ENCODE results near the gene ROBO2. TPM values are rescaled to one million over a fixed set of nuclear protein-coding genes. Genes with fewer than 3 reads are reported as not detected.

Gene ROBO2
- polyA plus RNA-seq, 2 of the 4 experiments (the other 2 are of a cell fraction) = 0.04 TPM; not detected in 1

- POLR2A ChIA-PET = no interaction called here
- Histone ChIP-seq H3K4me3 (no peak overlapping the region), H3K9me3 (no peaks in the 10 kb centered on the region), H3K4me1 (no peaks in the 10 kb centered on the region), H3K27ac (no peak overlapping the region), H3K4me2 (no peak overlapping the region)
- ATAC-seq (no peak), FAIRE-seq (no peak), DNase-seq (ENCODE audit: low read depth in 1 of 2, low spot score in 1 of 2) (no peak)
- CTCF ChIA-PET = no interaction called here
- no peak for TF ChIP-seq GATA3 (IDR thresholded peaks at IDR 0.05; ENCODE audit: borderline replicate concordance)
- no peak for TF ChIP-seq NPAS2 (CRISPR knock-in tag; IDR thresholded peaks at IDR 0.05; ENCODE audit: borderline replicate concordance)
- TF ChIP-seq ZC3H11A (IDR thresholded peaks at IDR 0.05) = no peak
- TF ChIP-seq MAZ (IDR thresholded peaks at IDR 0.05; ENCODE audit: borderline replicate concordance, low read depth, low read length) = no peak
- TF ChIP-seq, protein P1, sequence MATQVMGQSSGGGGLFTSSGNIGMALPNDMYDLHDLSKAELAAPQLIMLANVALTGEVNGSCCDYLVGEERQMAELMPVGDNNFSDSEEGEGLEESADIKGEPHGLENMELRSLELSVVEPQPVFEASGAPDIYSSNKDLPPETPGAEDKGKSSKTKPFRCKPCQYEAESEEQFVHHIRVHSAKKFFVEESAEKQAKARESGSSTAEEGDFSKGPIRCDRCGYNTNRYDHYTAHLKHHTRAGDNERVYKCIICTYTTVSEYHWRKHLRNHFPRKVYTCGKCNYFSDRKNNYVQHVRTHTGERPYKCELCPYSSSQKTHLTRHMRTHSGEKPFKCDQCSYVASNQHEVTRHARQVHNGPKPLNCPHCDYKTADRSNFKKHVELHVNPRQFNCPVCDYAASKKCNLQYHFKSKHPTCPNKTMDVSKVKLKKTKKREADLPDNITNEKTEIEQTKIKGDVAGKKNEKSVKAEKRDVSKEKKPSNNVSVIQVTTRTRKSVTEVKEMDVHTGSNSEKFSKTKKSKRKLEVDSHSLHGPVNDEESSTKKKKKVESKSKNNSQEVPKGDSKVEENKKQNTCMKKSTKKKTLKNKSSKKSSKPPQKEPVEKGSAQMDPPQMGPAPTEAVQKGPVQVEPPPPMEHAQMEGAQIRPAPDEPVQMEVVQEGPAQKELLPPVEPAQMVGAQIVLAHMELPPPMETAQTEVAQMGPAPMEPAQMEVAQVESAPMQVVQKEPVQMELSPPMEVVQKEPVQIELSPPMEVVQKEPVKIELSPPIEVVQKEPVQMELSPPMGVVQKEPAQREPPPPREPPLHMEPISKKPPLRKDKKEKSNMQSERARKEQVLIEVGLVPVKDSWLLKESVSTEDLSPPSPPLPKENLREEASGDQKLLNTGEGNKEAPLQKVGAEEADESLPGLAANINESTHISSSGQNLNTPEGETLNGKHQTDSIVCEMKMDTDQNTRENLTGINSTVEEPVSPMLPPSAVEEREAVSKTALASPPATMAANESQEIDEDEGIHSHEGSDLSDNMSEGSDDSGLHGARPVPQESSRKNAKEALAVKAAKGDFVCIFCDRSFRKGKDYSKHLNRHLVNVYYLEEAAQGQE (IDR thresholded peaks at IDR 0.05) = no peak
- WGBS (ENCODE audit: missing lambda C conversion rate) = 1% methylated on average over 5 of the region's 5 CpGs
Observed at GRCh38 chr3:77549034-77549433, 509.1 kb downstream of the ROBO2 start.

GRCh38 chr3:77553240-77553639, 513.3 kb downstream of the ROBO2 start:
- Histone ChIP-seq H3K9me3 (no peaks in the 10 kb centered on the region), H3K4me3 (no peak overlapping the region), H3K4me2 (no peak overlapping the region), H3K4me1 (no peaks in the 10 kb centered on the region), H3K27ac (no peak overlapping the region)
- CTCF ChIA-PET = no interaction called here
- ATAC-seq = no peak
- TF ChIP-seq, protein P1 (IDR thresholded peaks at IDR 0.05) = no peak
- TF ChIP-seq JUN (IDR thresholded peaks at IDR 0.05) (no peak), TP53 (CRISPR knock-in tag; IDR thresholded peaks at IDR 0.05) (no peak), SREBF2 (IDR thresholded peaks at IDR 0.05) (no peak), FOSL2 (IDR thresholded peaks at IDR 0.05) (no peak), FOSL2 (CRISPR knock-in tag; IDR thresholded peaks at IDR 0.05) (no peak)
- TF ChIP-seq, protein P2, sequence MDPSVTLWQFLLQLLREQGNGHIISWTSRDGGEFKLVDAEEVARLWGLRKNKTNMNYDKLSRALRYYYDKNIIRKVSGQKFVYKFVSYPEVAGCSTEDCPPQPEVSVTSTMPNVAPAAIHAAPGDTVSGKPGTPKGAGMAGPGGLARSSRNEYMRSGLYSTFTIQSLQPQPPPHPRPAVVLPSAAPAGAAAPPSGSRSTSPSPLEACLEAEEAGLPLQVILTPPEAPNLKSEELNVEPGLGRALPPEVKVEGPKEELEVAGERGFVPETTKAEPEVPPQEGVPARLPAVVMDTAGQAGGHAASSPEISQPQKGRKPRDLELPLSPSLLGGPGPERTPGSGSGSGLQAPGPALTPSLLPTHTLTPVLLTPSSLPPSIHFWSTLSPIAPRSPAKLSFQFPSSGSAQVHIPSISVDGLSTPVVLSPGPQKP (IDR thresholded peaks at IDR 0.05; ENCODE audit: low read depth, low read length) = no peak
- DNase-seq (ENCODE audit: low read depth in 1 of 2, low spot score in 1 of 2) = no peak
- 0% methylated on average over 1 of the region's 1 CpG for WGBS (ENCODE audit: missing lambda C conversion rate)
- no peak for FAIRE-seq
- POLR2A ChIA-PET = no interaction called here

- no peak for FAIRE-seq
- H3K27ac ChIP-seq = no peak overlapping the region
- ChIA-PET POLR2A (no interaction called here), CTCF (no interaction called here)
- H3K4me2 ChIP-seq = no peak overlapping the region
- 0% methylated on average over 2 of the region's 2 CpGs for WGBS (ENCODE audit: missing lambda C conversion rate)
- no peaks in the 10 kb centered on the region for H3K4me1 ChIP-seq
- no peak for DNase-seq (ENCODE audit: low read depth in 1 of 2, low spot score in 1 of 2)
- H3K4me3 ChIP-seq = no peak overlapping the region
- no peak for ATAC-seq
- H3K9me3 ChIP-seq = no peaks in the 10 kb centered on the region
- TF ChIP-seq HOXA7 (CRISPR knock-in tag; IDR thresholded peaks at IDR 0.05) (no peak), JUN (IDR thresholded peaks at IDR 0.05) (no peak), ESRRA (IDR thresholded peaks at IDR 0.05; ENCODE audit: borderline replicate concordance, low read length) (no peak), MYC (IDR thresholded peaks at IDR 0.05; ENCODE audit: borderline replicate concordance, low read length) (no peak), HDAC2 (IDR thresholded peaks at IDR 0.05) (no peak), GATA3 (IDR thresholded peaks at IDR 0.05; ENCODE audit: borderline replicate concordance) (no peak), NPAS2 (CRISPR knock-in tag; IDR thresholded peaks at IDR 0.05; ENCODE audit: borderline replicate concordance) (no peak), ZNF302 (CRISPR knock-in tag; IDR thresholded peaks at IDR 0.05) (no peak)
- TF ChIP-seq, protein P3, sequence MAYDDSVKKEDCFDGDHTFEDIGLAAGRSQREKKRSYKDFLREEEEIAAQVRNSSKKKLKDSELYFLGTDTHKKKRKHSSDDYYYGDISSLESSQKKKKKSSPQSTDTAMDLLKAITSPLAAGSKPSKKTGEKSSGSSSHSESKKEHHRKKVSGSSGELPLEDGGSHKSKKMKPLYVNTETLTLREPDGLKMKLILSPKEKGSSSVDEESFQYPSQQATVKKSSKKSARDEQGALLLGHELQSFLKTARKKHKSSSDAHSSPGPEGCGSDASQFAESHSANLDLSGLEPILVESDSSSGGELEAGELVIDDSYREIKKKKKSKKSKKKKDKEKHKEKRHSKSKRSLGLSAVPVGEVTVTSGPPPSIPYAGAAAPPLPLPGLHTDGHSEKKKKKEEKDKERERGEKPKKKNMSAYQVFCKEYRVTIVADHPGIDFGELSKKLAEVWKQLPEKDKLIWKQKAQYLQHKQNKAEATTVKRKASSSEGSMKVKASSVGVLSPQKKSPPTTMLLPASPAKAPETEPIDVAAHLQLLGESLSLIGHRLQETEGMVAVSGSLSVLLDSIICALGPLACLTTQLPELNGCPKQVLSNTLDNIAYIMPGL (CRISPR knock-in tag; IDR thresholded peaks at IDR 0.05; ENCODE audit: borderline replicate concordance) = no peak
- TF ChIP-seq, protein P1 (IDR thresholded peaks at IDR 0.05) = no peak
Observed at GRCh38 chr3:77562089-77562488, 522.2 kb downstream of the ROBO2 start.
